Immature natural killer cell (primary cell): ENCODE data around the gene LINGO1. TPM values are rescaled to one million over a fixed set of nuclear protein-coding genes. Genes with fewer than 3 reads are reported as not detected.
A peak's percentile ranks its signal among the peaks of the same experiment; 100 is the strongest.

Experiments used
- DNase-seq, 3 donors: peaks; one replicate each; pipeline ENCODE4 v3.0.0; 2022; ENCODE audit warnings: mixed read lengths in 1 of 3
- H3K27ac Mint-ChIP-seq, 6 donors: one replicate each; pipeline ENCODE4 v1.8.0; 2020; ENCODE audit warnings: mixed read lengths in 6 of 6, mild to moderate bottlenecking in 5 of 6, inconsistent platforms in 4 of 6, moderate library complexity in 3 of 6
- H3K27me3 Mint-ChIP-seq, 3 donors: one replicate each; pipeline ENCODE4 v1.8.0; 2020 to 2021; ENCODE audit warnings: low read depth in 3 of 3, mild to moderate bottlenecking in 3 of 3, mixed read lengths in 3 of 3, moderate library complexity in 3 of 3, inconsistent platforms in 1 of 3
- H3K36me3 Mint-ChIP-seq, 3 donors: one replicate each; pipeline ENCODE4 v1.8.0; 2020; ENCODE audit warnings: mixed read lengths in 3 of 3, inconsistent platforms in 2 of 3, mild to moderate bottlenecking in 2 of 3
- H3K4me1 Mint-ChIP-seq, 2 donors: one replicate each; pipeline ENCODE4 v1.8.0; 2020; ENCODE audit warnings: inconsistent platforms in 2 of 2, mild to moderate bottlenecking in 2 of 2, mixed read lengths in 2 of 2, moderate library complexity in 1 of 2
- H3K4me3 Mint-ChIP-seq, 5 donors: one replicate each; pipeline ENCODE4 v1.8.0; 2020; ENCODE audit warnings: mild to moderate bottlenecking in 5 of 5, mixed read lengths in 5 of 5, inconsistent platforms in 3 of 5, moderate library complexity in 3 of 5
- H3K9me3 Mint-ChIP-seq, 6 donors: one replicate each; pipeline ENCODE4 v1.8.0; 2020; ENCODE audit warnings: mild to moderate bottlenecking in 6 of 6, mixed read lengths in 6 of 6, inconsistent platforms in 4 of 6, moderate library complexity in 3 of 6
- polyA plus RNA-seq, 3 donors: library from polyadenylated mRNA; unstranded; fragments of 300-500 nt; fragmentation: Illumina TruSeq; gene quantifications; one replicate each; pipeline ENCODE4 v1.2.3, GENCODE V29; 2021

LINGO1 gene
- polyA plus RNA-seq, 3 donors from 2014 or later = not detected

DNA sequence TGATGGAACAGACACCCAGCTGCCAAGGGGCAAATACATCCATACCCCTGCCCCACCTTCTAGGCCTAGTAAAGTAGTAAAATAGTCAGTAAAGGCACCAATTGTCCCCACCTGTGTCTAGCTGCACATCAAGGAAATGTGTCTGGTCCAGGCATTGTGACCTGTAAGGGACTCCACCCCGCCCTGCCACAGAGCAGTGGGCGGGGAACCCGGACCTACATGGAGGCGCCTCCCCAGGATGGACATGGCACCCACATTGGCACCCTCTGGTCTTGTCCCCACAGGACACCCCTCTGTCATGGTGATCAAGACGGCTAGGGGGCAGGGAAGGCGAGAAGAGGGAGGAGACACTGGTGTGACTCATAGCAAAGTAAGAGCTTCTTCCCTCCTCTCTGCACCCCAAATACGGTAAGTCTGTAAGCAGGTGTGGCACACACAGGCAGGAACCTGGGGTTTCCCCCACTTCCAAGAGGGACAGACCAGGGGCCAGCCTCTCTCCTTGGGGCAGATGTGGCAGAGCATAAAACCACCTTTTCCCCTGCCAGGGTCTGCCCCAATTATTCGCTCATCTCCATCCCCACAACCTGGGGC, 13.5 kb upstream of the LINGO1 start:
- Mint-ChIP-seq H3K27me3 (peaks cover 3 to 10% (median 4%) of the 10 kb centered on the region in 3 donors), H3K9me3 (no peaks in the 10 kb centered on the region), H3K4me1 (no peaks in the 10 kb centered on the region), H3K27ac (no peak overlapping the region), H3K36me3 (no peaks in the 10 kb centered on the region), H3K4me3 (no peak overlapping the region)
- no peak for DNase-seq

DNA sequence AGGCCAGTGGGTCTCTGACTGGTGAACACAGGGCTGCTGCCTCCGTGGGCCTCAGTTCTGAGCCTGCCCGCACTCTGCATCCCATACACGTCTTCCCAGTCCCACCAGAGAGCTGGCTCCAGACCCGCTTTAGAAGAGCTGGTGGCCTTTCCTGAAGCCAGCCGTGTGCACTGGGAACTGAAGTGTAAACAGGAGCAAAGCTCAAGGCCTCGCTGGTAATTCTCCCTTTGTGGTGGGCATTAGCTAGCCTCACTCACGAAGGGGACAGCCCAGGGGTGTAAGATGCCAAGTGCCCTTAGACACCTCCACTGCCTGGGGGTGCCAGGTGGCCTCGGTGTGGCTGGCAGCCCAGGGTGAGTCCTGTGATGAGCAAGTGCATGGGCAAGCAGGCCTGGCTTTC, 12.9 kb upstream of the LINGO1 start:
- Mint-ChIP-seq H3K4me3 (no peak overlapping the region), H3K4me1 (no peaks in the 10 kb centered on the region), H3K36me3 (no peaks in the 10 kb centered on the region), H3K9me3 (no peaks in the 10 kb centered on the region), H3K27ac (no peak overlapping the region), H3K27me3 (peaks cover 3 to 9% (median 4%) of the 10 kb centered on the region in 3 donors)
- no peak for DNase-seq

DNA sequence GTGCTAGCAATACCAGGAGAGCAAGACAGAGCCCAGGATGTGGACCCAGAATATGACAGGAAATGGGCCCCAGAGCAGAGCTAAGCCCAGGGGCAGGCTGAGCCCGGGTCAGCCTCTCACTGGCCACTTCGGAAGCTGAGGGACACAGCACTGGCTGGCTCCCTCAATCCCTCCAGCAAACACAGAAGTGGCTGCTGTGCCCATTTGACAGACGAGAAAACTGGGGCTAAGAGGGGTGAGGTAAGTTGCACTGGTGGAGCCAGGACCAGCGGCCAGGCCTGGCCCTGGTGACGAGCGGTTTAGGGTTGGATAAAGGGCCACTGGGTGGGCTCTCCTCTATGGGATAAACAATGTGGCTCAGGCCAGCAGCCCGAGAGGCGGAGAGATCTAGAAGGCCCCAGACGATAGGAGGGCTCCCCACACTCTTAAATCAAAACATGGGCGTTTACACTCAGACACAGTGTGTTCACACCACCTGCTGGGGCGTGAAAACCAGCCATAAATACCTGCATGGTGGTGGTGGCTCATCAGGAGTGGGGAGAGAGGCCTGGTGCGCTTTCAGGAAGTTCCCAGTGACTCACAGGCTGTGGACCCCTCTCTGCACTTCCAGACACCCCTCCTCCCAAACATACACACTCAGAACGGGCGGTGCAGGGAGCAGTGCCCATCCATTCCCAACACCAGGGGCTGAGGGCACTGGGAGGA, 12.0 kb upstream of the LINGO1 start:
- no peak for DNase-seq
- Mint-ChIP-seq H3K9me3 (no peaks in the 10 kb centered on the region), H3K27me3 (peaks cover 3 to 6% (median 4%) of the 10 kb centered on the region in 3 donors), H3K4me1 (no peaks in the 10 kb centered on the region), H3K36me3 (no peaks in the 10 kb centered on the region), H3K4me3 (no peak overlapping the region), H3K27ac (no peak overlapping the region)

DNA sequence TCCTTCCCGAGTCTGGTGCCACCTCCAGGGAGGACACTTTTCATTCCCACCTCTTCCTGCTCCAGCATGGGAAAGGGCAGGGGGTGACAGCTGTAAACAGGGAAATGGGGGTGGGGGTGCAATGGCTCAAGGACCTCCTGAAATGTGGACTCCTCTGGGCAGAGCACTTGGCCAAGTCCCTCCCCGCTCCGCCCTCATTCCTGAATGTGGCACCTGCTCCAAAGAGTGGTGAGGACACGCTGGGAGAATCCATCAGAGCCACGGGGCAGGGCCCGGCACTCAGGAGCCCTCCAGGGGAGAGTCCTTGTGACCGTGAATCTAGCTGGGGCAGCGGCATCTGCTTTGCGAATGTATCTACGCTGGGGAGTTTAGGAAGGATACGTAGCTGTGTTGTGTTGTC, 11.1 kb upstream of the LINGO1 start:
- H3K9me3 Mint-ChIP-seq = no peaks in the 10 kb centered on the region
- H3K27me3 Mint-ChIP-seq = peaks cover 1 to 6% (median 3%) of the 10 kb centered on the region in 3 donors

DNA sequence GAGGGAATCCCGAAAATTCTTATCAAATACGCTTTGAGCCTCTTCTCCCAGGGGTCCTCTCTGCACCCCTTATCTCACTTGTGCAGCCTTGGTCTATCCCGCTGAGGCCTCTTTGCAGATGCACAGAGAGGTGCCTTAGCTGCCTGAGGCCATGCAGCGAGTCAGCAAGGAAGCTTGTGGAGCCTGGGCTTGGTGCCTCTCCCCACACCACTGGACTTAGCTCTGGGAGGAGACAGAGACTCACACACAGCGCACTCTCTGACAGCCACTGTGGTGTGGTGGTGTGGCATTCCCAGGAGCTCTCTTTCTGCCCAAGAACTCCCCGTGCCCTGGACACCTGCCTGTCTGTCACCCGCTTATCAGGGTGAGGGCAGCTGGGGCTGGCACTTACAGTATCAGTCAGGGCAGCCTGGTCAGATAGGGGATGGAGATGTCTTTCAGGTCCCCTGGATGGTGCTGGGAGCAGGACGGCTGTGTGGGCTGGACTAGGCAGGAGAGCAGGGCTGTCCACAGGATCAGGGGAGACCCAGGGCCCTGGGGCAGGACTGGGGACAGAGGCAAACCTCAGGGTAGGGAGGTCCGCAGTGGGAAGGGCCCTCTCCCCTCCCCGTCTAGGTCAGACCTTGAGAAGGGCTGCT, 10.2 kb upstream of the LINGO1 start:
- DNase-seq = no peak
- H3K9me3 Mint-ChIP-seq = no peaks in the 10 kb centered on the region
- no peaks in the 10 kb centered on the region for H3K36me3 Mint-ChIP-seq
- no peak overlapping the region for H3K27ac Mint-ChIP-seq
- peaks cover 1 to 6% (median 3%) of the 10 kb centered on the region in 3 donors for H3K27me3 Mint-ChIP-seq
- H3K4me1 Mint-ChIP-seq = no peaks in the 10 kb centered on the region
- H3K4me3 Mint-ChIP-seq = no peak overlapping the region

More for the DNA sequence above, 11.1 kb upstream of the LINGO1 start:
- no peak for DNase-seq
- Mint-ChIP-seq H3K4me3 (no peak overlapping the region), H3K27ac (no peak overlapping the region), H3K36me3 (no peaks in the 10 kb centered on the region), H3K4me1 (no peaks in the 10 kb centered on the region)

DNA sequence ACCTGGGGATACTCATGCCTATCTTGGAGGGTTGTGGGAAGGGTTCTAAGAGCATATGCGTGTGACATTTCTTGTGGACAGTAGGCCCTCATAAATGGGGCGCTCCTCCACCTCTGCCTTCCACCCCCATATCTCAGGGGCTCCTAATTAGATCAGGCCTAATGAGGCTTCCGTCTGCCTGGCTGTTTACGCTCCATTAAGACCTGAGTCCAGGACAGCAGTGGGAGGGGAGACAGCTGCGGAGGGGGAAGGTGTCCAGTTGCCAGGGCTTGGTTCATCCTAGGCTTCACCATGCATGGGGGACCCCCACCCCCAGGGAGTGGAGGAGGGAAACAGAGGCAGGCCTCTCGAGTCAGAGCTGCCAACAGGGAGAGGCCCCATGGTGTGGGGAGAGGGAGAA, 9.3 kb upstream of the LINGO1 start:
- Mint-ChIP-seq H3K27me3 (peaks cover 1 to 8% (median 2%) of the 10 kb centered on the region in 3 donors), H3K4me3 (no peak overlapping the region), H3K4me1 (no peaks in the 10 kb centered on the region), H3K27ac (no peak overlapping the region), H3K9me3 (no peaks in the 10 kb centered on the region), H3K36me3 (no peaks in the 10 kb centered on the region)
- no peak for DNase-seq

DNA sequence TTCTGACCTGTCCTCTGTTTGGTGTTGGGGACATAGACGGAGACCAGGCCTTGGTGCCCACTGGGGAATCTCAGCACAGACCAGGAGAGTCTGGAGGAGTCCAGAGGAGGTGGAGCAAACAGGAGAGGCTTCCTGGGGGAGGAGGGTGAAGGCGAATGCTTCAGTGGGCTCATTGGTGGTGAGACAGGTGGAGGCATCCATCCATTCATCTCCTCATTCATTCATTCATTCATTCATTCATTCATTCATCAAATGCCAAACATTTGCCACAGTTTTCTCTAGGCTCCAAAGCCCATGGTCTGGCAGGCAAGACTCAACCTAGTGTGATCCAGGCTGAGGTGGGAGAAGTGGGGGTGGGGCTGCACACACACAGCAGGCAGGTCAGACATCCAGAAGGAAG, 7.9 kb upstream of the LINGO1 start:
- Mint-ChIP-seq H3K4me1 (peaks cover 0 to under 1% of the 10 kb centered on the region in 2 donors), H3K27ac (no peak overlapping the region), H3K27me3 (peaks cover under 1 to 9% (median 5%) of the 10 kb centered on the region in 3 donors), H3K4me3 (no peak overlapping the region), H3K9me3 (no peaks in the 10 kb centered on the region), H3K36me3 (no peaks in the 10 kb centered on the region)
- no peak for DNase-seq

DNA sequence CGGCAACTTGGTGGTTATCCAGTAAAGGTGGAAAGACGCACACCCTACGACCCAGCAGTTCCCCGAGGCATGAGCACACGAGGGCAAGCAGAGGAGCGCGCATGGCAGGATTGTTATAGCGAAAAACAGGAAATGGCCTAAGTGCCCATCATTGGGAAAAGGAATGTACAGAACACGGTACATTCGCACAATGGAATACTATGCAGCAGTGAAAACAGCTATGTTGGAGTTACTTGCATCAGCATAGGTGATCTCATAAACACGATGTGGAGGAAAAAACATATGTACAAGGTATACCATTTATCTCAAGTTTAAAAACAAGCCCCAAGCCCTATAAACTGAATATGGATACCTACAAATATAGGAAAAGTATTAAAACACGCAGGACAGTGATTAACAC, 6.7 kb upstream of the LINGO1 start:
- Mint-ChIP-seq H3K36me3 (no peaks in the 10 kb centered on the region), H3K4me1 (peaks cover under 1 to 2% of the 10 kb centered on the region in 2 donors), H3K4me3 (no peak overlapping the region), H3K27ac (no peak overlapping the region), H3K9me3 (no peaks in the 10 kb centered on the region), H3K27me3 (peaks cover 6 to 13% (median 7%) of the 10 kb centered on the region in 3 donors)
- no peak for DNase-seq

DNA sequence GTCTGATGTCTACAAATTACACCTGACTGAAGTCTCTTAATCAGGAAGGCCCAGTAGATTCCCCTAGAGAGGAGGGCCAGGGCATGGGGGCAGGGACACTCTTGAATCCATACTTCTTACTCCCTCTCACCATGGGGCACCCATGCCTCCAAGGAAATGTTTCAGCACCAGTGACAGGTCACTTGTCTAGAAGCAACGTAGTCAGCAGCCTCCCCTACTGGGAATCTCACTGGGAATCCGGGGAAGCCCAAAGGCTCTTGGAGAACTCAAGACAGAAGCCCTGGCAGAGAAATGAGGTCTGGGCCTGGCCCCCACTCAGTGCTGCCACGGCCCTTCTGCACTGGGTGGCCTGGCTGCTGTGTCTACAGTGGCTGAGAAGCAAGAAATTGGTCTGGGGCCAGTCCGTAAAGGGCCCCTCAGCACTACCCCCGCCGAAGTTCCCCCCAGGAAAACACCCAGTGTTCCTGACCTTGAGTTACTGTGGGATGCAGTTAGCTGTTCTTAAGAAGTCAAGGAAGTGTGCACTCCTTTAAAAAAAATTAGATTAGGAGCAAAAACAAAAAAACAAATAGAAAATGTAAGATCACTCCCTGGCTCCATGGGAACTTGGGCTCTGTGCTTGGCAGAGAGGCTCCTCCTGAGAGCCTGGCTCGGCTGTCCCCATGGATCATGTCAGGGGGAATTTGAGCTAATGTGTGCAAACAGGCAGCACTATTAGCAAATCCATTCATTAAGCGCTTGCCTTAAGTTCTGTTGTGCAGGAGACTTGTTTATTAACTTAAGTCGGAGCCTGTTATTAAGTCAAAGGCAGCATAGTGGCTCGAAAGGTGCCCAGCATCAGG, 5.4 kb upstream of the LINGO1 start:
- no peak for DNase-seq
- Mint-ChIP-seq H3K4me3 (no peak overlapping the region), H3K36me3 (no peaks in the 10 kb centered on the region), H3K27ac (no peak overlapping the region), H3K27me3 (peaks cover 10 to 22% (median 11%) of the 10 kb centered on the region in 3 donors), H3K9me3 (no peaks in the 10 kb centered on the region), H3K4me1 (peaks cover 10 to 12% of the 10 kb centered on the region in 2 donors)

DNA sequence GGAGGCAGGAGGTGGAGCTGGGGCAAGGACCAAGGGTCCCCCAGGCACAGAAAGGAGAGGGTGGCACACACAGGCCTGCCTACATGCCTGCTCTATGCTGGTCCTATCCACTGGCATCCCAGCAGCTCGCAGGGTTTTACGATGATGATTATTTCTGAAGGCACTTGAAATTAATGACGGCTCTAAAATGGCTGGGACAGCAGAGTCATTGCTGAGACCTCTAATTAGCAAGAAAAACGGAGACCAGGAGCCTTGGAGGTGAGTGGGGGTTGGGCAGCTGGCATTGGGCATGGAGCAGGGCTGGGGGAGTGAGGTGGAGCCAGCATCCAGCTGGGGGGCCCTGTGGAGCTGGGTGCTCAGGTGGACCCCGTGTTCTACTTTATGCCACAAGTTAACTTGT, 3.5 kb upstream of the LINGO1 start:
- no peak for DNase-seq
- no peaks in the 10 kb centered on the region for H3K9me3 Mint-ChIP-seq
- no peak overlapping the region for H3K4me3 Mint-ChIP-seq
- peaks cover 10 to 22% (median 11%) of the 10 kb centered on the region in 3 donors for H3K27me3 Mint-ChIP-seq
- H3K4me1 Mint-ChIP-seq = peaks cover 10 to 12% of the 10 kb centered on the region in 2 donors
- no peaks in the 10 kb centered on the region for H3K36me3 Mint-ChIP-seq
- no peak overlapping the region for H3K27ac Mint-ChIP-seq

DNA sequence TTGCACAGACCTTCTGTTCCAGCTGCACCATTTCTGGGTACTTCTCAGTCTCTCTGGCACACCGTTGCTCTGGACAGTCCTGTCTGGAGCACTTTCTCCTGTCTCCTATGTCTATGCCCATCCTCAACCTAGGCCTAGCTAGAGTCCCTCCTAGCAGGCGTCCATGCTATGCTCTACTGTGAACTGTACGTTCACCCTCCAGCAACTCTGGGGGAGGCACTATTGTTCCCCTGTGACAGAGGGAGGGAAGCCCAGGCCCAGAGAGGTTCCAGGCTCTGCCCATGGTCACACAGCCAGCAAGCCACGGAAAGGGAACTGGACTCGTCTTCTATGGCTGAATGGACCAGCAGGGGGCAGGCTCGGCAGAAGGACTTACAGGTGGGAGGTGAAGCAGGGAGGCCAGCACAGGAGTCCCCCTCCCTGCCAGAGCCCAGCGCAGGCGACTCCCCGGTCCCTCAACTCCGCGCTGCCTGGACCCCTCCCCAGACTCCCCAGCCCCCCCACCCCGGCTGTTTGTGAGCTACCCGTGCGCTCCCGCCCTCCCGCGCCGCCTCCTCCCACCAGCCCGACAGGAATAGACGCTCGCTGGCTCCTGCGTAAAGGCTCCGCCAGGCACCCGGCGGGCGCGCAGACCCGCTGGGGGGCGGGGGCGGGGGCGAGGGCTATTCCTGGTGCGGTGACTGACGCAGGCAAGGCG, 1.7 kb upstream of the LINGO1 start:
- Mint-ChIP-seq H3K27ac (no peak overlapping the region), H3K4me1 (peaks cover 10 to 12% of the 10 kb centered on the region in 2 donors), H3K9me3 (no peaks in the 10 kb centered on the region), H3K4me3 (peak overlapping the region; percentile 48 to 77 (median 66)), H3K27me3 (peaks cover 10 to 20% (median 17%) of the 10 kb centered on the region in 3 donors), H3K36me3 (no peaks in the 10 kb centered on the region)
- DNase-seq = peak; percentile 17 to 27 (median 17)

DNA sequence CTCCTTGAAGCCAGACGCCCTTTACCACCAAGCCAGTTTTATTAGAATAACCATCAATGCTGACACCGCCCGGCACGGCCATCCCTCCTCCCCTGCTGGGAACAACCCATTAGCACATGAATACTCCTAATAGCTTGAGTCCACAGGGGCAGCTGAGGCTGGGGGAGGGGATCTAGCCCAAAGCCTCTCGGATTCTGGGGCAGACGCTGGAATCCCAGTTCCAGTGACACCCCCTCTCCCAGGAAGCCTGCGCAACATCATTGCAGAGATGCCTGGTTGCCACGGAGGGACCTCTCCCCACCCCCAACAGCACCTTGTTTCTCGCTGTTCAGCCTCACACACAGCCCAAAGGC, 1.2 kb upstream of the LINGO1 start:
- Mint-ChIP-seq H3K4me1 (peaks cover 10 to 12% of the 10 kb centered on the region in 2 donors), H3K27me3 (peaks cover 10 to 20% (median 19%) of the 10 kb centered on the region in 3 donors), H3K27ac (no peak overlapping the region), H3K9me3 (no peaks in the 10 kb centered on the region), H3K4me3 (peak overlapping the region; percentile 66 to 77 (median 71)), H3K36me3 (no peaks in the 10 kb centered on the region)
- DNase-seq = no peak
